Measurements from ENCODE around the gene HOOK2. TPM values are rescaled to one million over a fixed set of nuclear protein-coding genes. Genes with fewer than 3 reads are reported as not detected.

The HOOK2 gene
- total and polyA plus RNA-seq, 9 of the 15 experiments (the other 6 are each of a cell fraction or from before 2014, with no cell fraction given), result 1.3 to 17.2 (median 9.9) TPM

DNA sequence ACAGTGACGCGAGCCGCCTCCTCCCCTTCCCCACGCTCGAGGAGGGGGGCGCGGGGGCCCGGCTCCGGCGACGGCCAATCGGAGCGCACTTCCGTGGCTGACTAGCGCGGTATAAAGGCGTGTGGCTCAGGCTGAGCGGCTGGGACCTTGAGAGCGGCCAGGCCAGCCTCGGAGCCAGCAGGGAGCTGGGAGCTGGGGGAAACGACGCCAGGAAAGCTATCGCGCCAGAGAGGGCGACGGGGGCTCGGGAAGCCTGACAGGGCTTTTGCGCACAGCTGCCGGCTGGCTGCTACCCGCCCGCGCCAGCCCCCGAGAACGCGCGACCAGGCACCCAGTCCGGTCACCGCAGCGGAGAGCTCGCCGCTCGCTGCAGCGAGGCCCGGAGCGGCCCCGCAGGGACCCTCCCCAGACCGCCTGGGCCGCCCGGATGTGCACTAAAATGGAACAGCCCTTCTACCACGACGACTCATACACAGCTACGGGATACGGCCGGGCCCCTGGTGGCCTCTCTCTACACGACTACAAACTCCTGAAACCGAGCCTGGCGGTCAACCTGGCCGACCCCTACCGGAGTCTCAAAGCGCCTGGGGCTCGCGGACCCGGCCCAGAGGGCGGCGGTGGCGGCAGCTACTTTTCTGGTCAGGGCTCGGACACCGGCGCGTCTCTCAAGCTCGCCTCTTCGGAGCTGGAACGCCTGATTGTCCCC lies 16.1 kb upstream of the HOOK2 start, which contains the start of gene JUNB (continued):
- TF ChIP-seq, protein P1, sequence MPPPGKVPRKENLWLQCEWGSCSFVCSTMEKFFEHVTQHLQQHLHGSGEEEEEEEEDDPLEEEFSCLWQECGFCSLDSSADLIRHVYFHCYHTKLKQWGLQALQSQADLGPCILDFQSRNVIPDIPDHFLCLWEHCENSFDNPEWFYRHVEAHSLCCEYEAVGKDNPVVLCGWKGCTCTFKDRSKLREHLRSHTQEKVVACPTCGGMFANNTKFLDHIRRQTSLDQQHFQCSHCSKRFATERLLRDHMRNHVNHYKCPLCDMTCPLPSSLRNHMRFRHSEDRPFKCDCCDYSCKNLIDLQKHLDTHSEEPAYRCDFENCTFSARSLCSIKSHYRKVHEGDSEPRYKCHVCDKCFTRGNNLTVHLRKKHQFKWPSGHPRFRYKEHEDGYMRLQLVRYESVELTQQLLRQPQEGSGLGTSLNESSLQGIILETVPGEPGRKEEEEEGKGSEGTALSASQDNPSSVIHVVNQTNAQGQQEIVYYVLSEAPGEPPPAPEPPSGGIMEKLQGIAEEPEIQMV (tag; conservative IDR thresholded peaks at IDR 0.05; ENCODE audit: low read depth), result no peak
- no peak for TF ChIP-seq ZFP30 (CRISPR knock-in tag; IDR thresholded peaks at IDR 0.05; ENCODE audit: borderline replicate concordance)
- TF ChIP-seq SMARCA4 (IDR thresholded peaks at IDR 0.05), result no peak
- TF ChIP-seq, protein P2, sequence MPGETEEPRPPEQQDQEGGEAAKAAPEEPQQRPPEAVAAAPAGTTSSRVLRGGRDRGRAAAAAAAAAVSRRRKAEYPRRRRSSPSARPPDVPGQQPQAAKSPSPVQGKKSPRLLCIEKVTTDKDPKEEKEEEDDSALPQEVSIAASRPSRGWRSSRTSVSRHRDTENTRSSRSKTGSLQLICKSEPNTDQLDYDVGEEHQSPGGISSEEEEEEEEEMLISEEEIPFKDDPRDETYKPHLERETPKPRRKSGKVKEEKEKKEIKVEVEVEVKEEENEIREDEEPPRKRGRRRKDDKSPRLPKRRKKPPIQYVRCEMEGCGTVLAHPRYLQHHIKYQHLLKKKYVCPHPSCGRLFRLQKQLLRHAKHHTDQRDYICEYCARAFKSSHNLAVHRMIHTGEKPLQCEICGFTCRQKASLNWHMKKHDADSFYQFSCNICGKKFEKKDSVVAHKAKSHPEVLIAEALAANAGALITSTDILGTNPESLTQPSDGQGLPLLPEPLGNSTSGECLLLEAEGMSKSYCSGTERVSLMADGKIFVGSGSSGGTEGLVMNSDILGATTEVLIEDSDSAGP (CRISPR knock-in tag; IDR thresholded peaks at IDR 0.05), result no peak
- TF ChIP-seq ZNF175 (CRISPR knock-in tag; IDR thresholded peaks at IDR 0.05; ENCODE audit: low read depth), result no peak
- peak; percentile 78; the same call in 1 of the 2 replicates for TF ChIP-seq ZNF436 (CRISPR knock-in tag; IDR thresholded peaks at IDR 0.05)
- TF ChIP-seq ZC3H8 (IDR thresholded peaks at IDR 0.05), result no peak
- TF ChIP-seq ZNF431 (CRISPR knock-in tag; IDR thresholded peaks at IDR 0.05), result 0 out of 2 replicates have a peak, but pooled peaks have one; percentile 22
- TF ChIP-seq, protein P3, sequence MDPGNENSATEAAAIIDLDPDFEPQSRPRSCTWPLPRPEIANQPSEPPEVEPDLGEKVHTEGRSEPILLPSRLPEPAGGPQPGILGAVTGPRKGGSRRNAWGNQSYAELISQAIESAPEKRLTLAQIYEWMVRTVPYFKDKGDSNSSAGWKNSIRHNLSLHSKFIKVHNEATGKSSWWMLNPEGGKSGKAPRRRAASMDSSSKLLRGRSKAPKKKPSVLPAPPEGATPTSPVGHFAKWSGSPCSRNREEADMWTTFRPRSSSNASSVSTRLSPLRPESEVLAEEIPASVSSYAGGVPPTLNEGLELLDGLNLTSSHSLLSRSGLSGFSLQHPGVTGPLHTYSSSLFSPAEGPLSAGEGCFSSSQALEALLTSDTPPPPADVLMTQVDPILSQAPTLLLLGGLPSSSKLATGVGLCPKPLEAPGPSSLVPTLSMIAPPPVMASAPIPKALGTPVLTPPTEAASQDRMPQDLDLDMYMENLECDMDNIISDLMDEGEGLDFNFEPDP (CRISPR knock-in tag; IDR thresholded peaks at IDR 0.05), result peak; percentile 32; the same call in 1 of the 2 replicates
- TF ChIP-seq NFIC (IDR thresholded peaks at IDR 0.05), result peak; percentile 85
- TF ChIP-seq ZNF3 (CRISPR knock-in tag; IDR thresholded peaks at IDR 0.05), result no peak
- no peak for TF ChIP-seq THRA (IDR thresholded peaks at IDR 0.05)
- TF ChIP-seq ZNF586 (CRISPR knock-in tag; conservative IDR thresholded peaks at IDR 0.05), result no peak
- peak; percentile 90 for TF ChIP-seq ATF7 (IDR thresholded peaks at IDR 0.05)
- peak; percentile 45; the same call in 1 of the 2 replicates for TF ChIP-seq ZBTB1 (CRISPR knock-in tag; IDR thresholded peaks at IDR 0.05; ENCODE audit: borderline replicate concordance, low read depth)
- TF ChIP-seq ZNF707 (CRISPR knock-in tag; conservative IDR thresholded peaks at IDR 0.05), result no peak
- peak in 1 of 2 experiments; percentile 62; a peak in 1 of 3 replicates for TF ChIP-seq CBX3 (IDR thresholded peaks at IDR 0.05; ENCODE audit: borderline replicate concordance in 1 of 2, low read length in 2 of 2)
- TF ChIP-seq, protein P4, sequence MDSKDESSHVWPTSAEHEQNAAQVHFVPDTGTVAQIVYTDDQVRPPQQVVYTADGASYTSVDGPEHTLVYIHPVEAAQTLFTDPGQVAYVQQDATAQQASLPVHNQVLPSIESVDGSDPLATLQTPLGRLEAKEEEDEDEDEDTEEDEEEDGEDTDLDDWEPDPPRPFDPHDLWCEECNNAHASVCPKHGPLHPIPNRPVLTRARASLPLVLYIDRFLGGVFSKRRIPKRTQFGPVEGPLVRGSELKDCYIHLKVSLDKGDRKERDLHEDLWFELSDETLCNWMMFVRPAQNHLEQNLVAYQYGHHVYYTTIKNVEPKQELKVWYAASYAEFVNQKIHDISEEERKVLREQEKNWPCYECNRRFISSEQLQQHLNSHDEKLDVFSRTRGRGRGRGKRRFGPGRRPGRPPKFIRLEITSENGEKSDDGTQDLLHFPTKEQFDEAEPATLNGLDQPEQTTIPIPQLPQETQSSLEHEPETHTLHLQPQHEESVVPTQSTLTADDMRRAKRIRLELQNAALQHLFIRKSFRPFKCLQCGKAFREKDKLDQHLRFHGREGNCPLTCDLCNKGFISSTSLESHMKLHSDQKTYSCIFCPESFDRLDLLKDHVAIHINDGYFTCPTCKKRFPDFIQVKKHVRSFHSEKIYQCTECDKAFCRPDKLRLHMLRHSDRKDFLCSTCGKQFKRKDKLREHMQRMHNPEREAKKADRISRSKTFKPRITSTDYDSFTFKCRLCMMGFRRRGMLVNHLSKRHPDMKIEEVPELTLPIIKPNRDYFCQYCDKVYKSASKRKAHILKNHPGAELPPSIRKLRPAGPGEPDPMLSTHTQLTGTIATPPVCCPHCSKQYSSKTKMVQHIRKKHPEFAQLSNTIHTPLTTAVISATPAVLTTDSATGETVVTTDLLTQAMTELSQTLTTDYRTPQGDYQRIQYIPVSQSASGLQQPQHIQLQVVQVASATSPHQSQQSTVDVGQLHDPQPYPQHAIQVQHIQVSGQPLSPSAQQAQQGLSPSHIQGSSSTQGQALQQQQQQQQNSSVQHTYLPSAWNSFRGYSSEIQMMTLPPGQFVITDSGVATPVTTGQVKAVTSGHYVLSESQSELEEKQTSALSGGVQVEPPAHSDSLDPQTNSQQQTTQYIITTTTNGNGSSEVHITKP (IDR thresholded peaks at IDR 0.05; ENCODE audit: partially characterized antibody), result peak; percentile 72
